ENCODE results near the gene RAPGEF6. TPM values are rescaled to one million over a fixed set of nuclear protein-coding genes. Genes with fewer than 3 reads are reported as not detected.

Gene RAPGEF6
- total RNA-seq, 1 experiment from 2014 or later: 50.7 TPM

DNA sequence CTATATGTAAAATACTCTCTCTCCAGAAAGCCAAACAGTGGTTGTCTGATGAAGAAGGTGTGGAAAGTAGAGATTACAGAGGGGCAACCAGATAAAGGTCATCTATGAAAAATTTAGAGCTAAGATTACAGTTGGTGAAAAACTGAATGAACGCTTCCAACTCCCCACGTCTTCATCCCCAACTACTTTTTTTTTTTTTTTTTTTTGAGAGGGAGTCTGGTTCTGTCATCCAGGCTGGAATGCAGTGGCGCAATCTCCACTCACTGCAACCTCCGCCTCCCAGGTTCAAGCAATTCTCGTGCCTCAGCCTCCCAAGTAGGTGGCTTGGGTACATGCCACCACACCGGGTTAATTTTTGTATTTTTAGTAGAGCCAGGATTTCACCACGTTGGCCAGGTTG is 64.3 kb downstream of the RAPGEF6 start:
- Histone ChIP-seq H3K27ac (ENCODE audit: low read length) (no peak overlapping the region), H3K79me2 (ENCODE audit: low read length) (peaks cover 97% of the 10 kb centered on the region), H3K9ac (ENCODE audit: low read length) (no peak overlapping the region), H4K20me1 (ENCODE audit: insufficient read depth, low read depth, low read length) (peaks cover 6% of the 10 kb centered on the region), H3K27me3 (ENCODE audit: low read length) (no peaks in the 10 kb centered on the region), H3K9me2 (replicated peaks; ENCODE audit: insufficient read depth, low read length) (no peaks in the 10 kb centered on the region), H3K9me3 (ENCODE audit: low read length) (no peaks in the 10 kb centered on the region), H2AFZ (ENCODE audit: low read length) (no peak overlapping the region), H3K4me2 (ENCODE audit: low read depth, low read length, poor library complexity, severe bottlenecking) (no peak overlapping the region), H3K36me3 (ENCODE audit: insufficient read depth, low read length) (no peaks in the 10 kb centered on the region), H3K4me3 (ENCODE audit: low read length) (no peak overlapping the region), H3K4me1 (ENCODE audit: low read length) (no peaks in the 10 kb centered on the region)
- DNase-seq: no peak

DNA sequence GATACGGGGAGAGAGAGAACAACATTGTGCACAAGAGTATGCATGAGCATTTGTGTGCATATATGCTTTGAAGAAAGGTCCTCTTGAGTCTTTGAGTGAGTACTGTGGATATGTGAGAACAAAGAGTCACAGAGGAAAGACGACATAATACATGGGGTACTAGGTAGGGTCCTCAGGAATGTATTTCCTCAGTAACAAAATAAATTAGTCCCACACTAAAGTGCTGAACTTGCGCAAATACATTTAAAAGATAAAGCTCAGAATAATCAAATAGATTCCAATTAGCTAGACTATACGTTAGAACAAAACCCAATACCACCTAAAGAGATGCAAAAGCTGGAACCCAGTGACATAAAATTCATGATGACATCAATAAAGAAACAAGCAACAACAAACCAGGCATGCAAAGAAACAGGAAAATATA is 70.8 kb downstream of the RAPGEF6 start:
- no peak overlapping the region for H3K9ac ChIP-seq (ENCODE audit: low read length)
- no peaks in the 10 kb centered on the region for H4K20me1 ChIP-seq (ENCODE audit: insufficient read depth, low read depth, low read length)
- H3K9me3 ChIP-seq (ENCODE audit: low read length): no peaks in the 10 kb centered on the region
- H3K79me2 ChIP-seq (ENCODE audit: low read length): peaks cover 98% of the 10 kb centered on the region
- H3K27me3 ChIP-seq (ENCODE audit: low read length): no peaks in the 10 kb centered on the region
- H3K4me3 ChIP-seq (ENCODE audit: low read length): no peak overlapping the region
- H3K4me1 ChIP-seq (ENCODE audit: low read length): peaks cover 39% of the 10 kb centered on the region
- no peak overlapping the region for H3K27ac ChIP-seq (ENCODE audit: low read length)
- H3K36me3 ChIP-seq (ENCODE audit: insufficient read depth, low read length): peaks cover 16% of the 10 kb centered on the region
- no peaks in the 10 kb centered on the region for H3K9me2 ChIP-seq (replicated peaks; ENCODE audit: insufficient read depth, low read length)
- no peak overlapping the region for H2AFZ ChIP-seq (ENCODE audit: low read length)
- no peak for DNase-seq
- no peak overlapping the region for H3K4me2 ChIP-seq (ENCODE audit: low read depth, low read length, poor library complexity, severe bottlenecking)

DNA sequence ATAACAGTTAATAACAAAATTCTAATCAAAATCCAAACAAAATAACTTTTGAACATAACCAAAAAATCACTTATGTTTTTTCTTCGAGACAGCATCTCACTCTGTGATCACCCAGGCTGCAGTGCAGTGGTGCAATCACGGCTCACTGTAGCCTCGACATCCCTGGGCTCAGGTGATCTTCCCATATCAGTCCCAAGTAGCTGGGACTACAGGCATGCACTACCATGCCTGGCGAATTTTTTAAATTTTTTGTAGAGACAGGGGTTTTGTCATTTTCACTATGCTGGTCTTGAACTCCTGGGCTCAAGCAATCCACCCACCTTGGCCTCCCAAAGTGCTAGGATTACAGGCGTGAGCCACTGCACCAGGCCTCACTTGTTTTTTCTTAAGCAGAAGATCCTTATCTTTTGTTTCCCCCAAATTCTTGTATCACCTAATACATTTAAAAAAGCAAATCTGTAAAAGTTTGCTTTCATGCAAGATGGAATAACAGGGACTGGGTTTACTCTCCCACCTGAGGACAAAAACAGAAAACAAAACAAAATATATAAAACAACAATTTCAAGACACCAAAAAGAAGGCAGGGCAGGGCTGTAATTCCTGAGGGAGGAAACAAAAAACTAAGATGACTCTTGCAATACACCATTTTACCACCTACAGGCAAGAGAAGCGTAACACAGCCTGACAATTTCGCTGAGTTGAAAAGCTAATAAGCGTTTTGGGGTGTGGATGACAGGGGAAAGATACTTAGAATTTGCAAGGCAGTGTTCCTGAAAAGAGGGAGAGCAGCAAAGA is 71.4 kb downstream of the RAPGEF6 start:
- H3K79me2 ChIP-seq (ENCODE audit: low read length): peaks cover 97% of the 10 kb centered on the region
- H3K4me3 ChIP-seq (ENCODE audit: low read length): no peak overlapping the region
- DNase-seq: no peak
- H3K9me3 ChIP-seq (ENCODE audit: low read length): no peaks in the 10 kb centered on the region
- no peak overlapping the region for H3K9ac ChIP-seq (ENCODE audit: low read length)
- no peak overlapping the region for H3K27ac ChIP-seq (ENCODE audit: low read length)
- H3K27me3 ChIP-seq (ENCODE audit: low read length): no peaks in the 10 kb centered on the region
- H2AFZ ChIP-seq (ENCODE audit: low read length): no peak overlapping the region
- H3K4me1 ChIP-seq (ENCODE audit: low read length): peaks cover 39% of the 10 kb centered on the region
- no peaks in the 10 kb centered on the region for H3K9me2 ChIP-seq (replicated peaks; ENCODE audit: insufficient read depth, low read length)
- no peaks in the 10 kb centered on the region for H4K20me1 ChIP-seq (ENCODE audit: insufficient read depth, low read depth, low read length)
- H3K4me2 ChIP-seq (ENCODE audit: low read depth, low read length, poor library complexity, severe bottlenecking): peak overlapping the region; percentile 58
- peaks cover 19% of the 10 kb centered on the region for H3K36me3 ChIP-seq (ENCODE audit: insufficient read depth, low read length)

DNA sequence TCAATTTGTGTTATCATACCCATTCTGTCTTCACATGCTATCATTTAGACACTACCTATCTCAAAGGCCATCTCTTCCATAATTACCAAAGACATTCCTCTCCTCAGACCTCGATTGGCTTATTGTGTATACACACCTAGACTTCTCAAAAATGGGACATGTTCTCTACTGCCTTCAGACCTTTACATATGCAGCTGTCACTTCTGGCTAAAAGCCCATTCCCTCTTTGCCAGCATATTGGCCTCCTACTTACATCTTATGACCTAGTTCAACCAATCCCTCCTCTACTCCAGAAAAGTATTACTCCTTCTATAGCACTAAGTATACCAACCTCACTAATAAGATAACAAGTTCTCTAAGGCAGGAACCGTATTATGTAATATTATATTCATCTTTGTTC is 84.4 kb downstream of the RAPGEF6 start:
- no peak for DNase-seq
- Histone ChIP-seq H4K20me1 (ENCODE audit: insufficient read depth, low read depth, low read length) (no peaks in the 10 kb centered on the region), H3K4me3 (ENCODE audit: low read length) (no peak overlapping the region), H2AFZ (ENCODE audit: low read length) (no peak overlapping the region), H3K9me2 (replicated peaks; ENCODE audit: insufficient read depth, low read length) (no peaks in the 10 kb centered on the region), H3K9ac (ENCODE audit: low read length) (no peak overlapping the region), H3K9me3 (ENCODE audit: low read length) (no peaks in the 10 kb centered on the region), H3K27ac (ENCODE audit: low read length) (no peak overlapping the region), H3K27me3 (ENCODE audit: low read length) (no peaks in the 10 kb centered on the region), H3K79me2 (ENCODE audit: low read length) (peaks cover 86% of the 10 kb centered on the region), H3K4me2 (ENCODE audit: low read depth, low read length, poor library complexity, severe bottlenecking) (no peak overlapping the region), H3K36me3 (ENCODE audit: insufficient read depth, low read length) (peaks cover 10% of the 10 kb centered on the region; the same call in 1 of the 2 replicates), H3K4me1 (ENCODE audit: low read length) (no peaks in the 10 kb centered on the region)

DNA sequence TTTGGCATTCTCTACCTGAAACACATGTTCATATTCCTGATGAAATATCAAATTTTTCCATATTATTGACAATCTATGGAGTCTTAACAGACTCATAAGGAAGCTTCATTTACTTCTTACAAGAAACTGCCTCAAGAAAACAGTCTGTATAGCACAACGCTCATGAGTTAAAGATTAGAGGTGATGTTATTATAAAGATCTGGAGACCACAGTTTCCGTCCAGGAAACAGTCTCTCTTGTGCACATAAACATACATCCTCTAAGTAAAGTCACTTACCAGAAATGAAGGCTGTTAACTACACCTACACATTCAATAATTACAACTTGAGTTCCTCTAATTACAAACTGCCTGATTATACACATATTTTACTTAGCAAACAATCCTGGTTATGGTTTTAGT is 86.9 kb downstream of the RAPGEF6 start:
- Histone ChIP-seq H3K79me2 (ENCODE audit: low read length) (peaks cover 86% of the 10 kb centered on the region), H3K9me3 (ENCODE audit: low read length) (no peaks in the 10 kb centered on the region), H3K27ac (ENCODE audit: low read length) (no peak overlapping the region), H3K4me3 (ENCODE audit: low read length) (no peak overlapping the region), H3K4me1 (ENCODE audit: low read length) (no peaks in the 10 kb centered on the region), H2AFZ (ENCODE audit: low read length) (no peak overlapping the region), H3K9ac (ENCODE audit: low read length) (no peak overlapping the region), H3K4me2 (ENCODE audit: low read depth, low read length, poor library complexity, severe bottlenecking) (no peak overlapping the region), H3K9me2 (replicated peaks; ENCODE audit: insufficient read depth, low read length) (no peaks in the 10 kb centered on the region), H3K27me3 (ENCODE audit: low read length) (no peaks in the 10 kb centered on the region), H4K20me1 (ENCODE audit: insufficient read depth, low read depth, low read length) (no peaks in the 10 kb centered on the region), H3K36me3 (ENCODE audit: insufficient read depth, low read length) (peaks cover 12% of the 10 kb centered on the region; the same call in 1 of the 2 replicates)
- DNase-seq: no peak

DNA sequence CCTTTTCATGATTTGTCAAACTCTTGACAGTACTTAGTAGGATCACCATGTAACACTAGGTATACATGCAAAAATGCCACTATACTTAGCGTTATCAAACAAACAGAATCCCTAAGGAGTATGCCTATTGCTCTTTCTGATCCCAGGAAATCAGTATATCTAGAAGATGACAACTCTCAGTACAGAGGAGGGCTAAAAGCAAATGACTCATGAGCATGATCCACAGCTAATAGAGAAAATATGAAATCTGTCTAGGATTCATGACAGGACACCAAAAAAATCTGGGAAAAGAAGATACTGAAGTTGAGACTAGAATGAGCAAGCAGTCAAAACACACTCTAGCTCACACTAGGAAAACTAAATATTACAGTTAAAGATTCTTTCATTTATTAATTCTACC is 89.2 kb downstream of the RAPGEF6 start:
- Histone ChIP-seq H4K20me1 (ENCODE audit: insufficient read depth, low read depth, low read length) (no peaks in the 10 kb centered on the region), H3K36me3 (ENCODE audit: insufficient read depth, low read length) (peaks cover 15% of the 10 kb centered on the region; the same call in 1 of the 2 replicates), H3K9me3 (ENCODE audit: low read length) (no peaks in the 10 kb centered on the region), H3K4me2 (ENCODE audit: low read depth, low read length, poor library complexity, severe bottlenecking) (no peak overlapping the region), H3K27ac (ENCODE audit: low read length) (no peak overlapping the region), H2AFZ (ENCODE audit: low read length) (no peak overlapping the region), H3K27me3 (ENCODE audit: low read length) (no peaks in the 10 kb centered on the region), H3K9me2 (replicated peaks; ENCODE audit: insufficient read depth, low read length) (no peaks in the 10 kb centered on the region), H3K9ac (ENCODE audit: low read length) (no peak overlapping the region), H3K4me3 (ENCODE audit: low read length) (no peak overlapping the region), H3K79me2 (ENCODE audit: low read length) (peaks cover 86% of the 10 kb centered on the region), H3K4me1 (ENCODE audit: low read length) (no peaks in the 10 kb centered on the region)
- no peak for DNase-seq

DNA sequence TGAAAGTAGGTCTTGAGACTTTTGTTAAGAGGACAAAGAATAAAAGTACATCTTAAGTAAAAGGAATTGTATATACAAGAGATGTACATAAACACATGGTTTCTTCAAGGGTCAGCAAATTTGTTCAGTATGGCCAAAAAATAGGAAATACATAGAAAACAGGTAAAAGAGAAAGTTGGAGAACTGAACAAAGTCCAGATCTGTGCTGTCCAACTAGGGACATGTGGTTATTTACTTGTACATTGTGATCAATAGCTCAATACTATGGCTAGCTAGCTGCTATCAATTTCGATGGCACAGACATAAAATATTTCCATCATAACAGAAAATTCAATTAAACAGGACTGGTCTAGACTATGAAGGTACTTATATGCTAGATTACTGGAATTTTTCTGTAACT is 92.3 kb downstream of the RAPGEF6 start:
- H3K4me1 ChIP-seq (ENCODE audit: low read length): peaks cover 15% of the 10 kb centered on the region
- H3K79me2 ChIP-seq (ENCODE audit: low read length): peaks cover 91% of the 10 kb centered on the region
- no peak overlapping the region for H2AFZ ChIP-seq (ENCODE audit: low read length)
- H3K9me2 ChIP-seq (replicated peaks; ENCODE audit: insufficient read depth, low read length): no peaks in the 10 kb centered on the region
- H4K20me1 ChIP-seq (ENCODE audit: insufficient read depth, low read depth, low read length): no peaks in the 10 kb centered on the region
- no peak overlapping the region for H3K4me3 ChIP-seq (ENCODE audit: low read length)
- H3K9ac ChIP-seq (ENCODE audit: low read length): no peak overlapping the region
- DNase-seq: no peak
- H3K36me3 ChIP-seq (ENCODE audit: insufficient read depth, low read length): peaks cover 12% of the 10 kb centered on the region; the same call in 1 of the 2 replicates
- H3K27ac ChIP-seq (ENCODE audit: low read length): no peak overlapping the region
- H3K27me3 ChIP-seq (ENCODE audit: low read length): no peaks in the 10 kb centered on the region
- H3K9me3 ChIP-seq (ENCODE audit: low read length): no peaks in the 10 kb centered on the region
- H3K4me2 ChIP-seq (ENCODE audit: low read depth, low read length, poor library complexity, severe bottlenecking): no peak overlapping the region

DNA sequence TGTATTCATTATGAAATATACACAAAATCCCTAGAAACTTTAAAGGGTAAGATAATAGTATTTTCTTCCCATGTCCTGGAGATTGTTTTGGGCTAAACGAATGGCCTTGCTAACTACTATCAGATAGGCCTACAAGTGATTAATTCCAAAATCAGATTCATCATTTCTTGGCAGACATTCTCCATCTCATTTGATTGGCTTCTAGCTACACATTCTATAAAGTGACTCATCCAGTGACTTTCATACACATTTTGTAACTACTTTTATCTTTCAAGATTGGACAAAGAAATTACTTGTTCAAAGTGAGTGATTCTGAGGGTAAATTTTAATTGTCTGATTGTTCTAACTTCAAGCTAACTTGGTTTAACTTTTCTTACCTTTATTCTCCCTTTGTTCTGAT is 93.3 kb downstream of the RAPGEF6 start:
- Histone ChIP-seq H3K4me1 (ENCODE audit: low read length) (peaks cover 25% of the 10 kb centered on the region), H3K27me3 (ENCODE audit: low read length) (no peaks in the 10 kb centered on the region), H3K9ac (ENCODE audit: low read length) (no peak overlapping the region), H3K36me3 (ENCODE audit: insufficient read depth, low read length) (peaks cover 11% of the 10 kb centered on the region; the same call in 1 of the 2 replicates), H3K9me2 (replicated peaks; ENCODE audit: insufficient read depth, low read length) (no peaks in the 10 kb centered on the region), H4K20me1 (ENCODE audit: insufficient read depth, low read depth, low read length) (no peaks in the 10 kb centered on the region), H3K27ac (ENCODE audit: low read length) (no peak overlapping the region), H3K4me3 (ENCODE audit: low read length) (no peak overlapping the region), H3K4me2 (ENCODE audit: low read depth, low read length, poor library complexity, severe bottlenecking) (no peak overlapping the region), H3K9me3 (ENCODE audit: low read length) (no peaks in the 10 kb centered on the region), H3K79me2 (ENCODE audit: low read length) (peaks cover 92% of the 10 kb centered on the region), H2AFZ (ENCODE audit: low read length) (no peak overlapping the region)
- no peak for DNase-seq
